D341Med (cell line): ENCODE measurements around the gene ALPP.
A peak's percentile ranks its signal among the peaks of the same experiment; 100 is the strongest.
"Not testable (repeated sequence)": the region's sequence is repeated elsewhere in the genome, so short reads cannot be mapped to it uniquely, and the experiment has no call there.

ENCODE experiments used
- DNase-seq: peaks from one replicate; pipeline ENCODE4 v3.0.0; 2012; ENCODE audit warnings: low spot score

ALPP gene

GRCh38 chr2:232406556-232407310, 28.2 kb downstream of the ALPP start, which contains the start of gene ALPG:
ALPG (plus strand) TSS chr2:232406844; CDS start chr2:232406895, 51 bp downstream.
- DNase-seq = no peak

GRCh38 chr2:232407428-232408150, 29.0 kb downstream of the ALPP start:
- not testable (repeated sequence) for DNase-seq

GRCh38 chr2:232408269-232408668, 29.7 kb downstream of the ALPP start:
- DNase-seq = not testable (repeated sequence)

- DNase-seq = not testable (repeated sequence)
Measured at GRCh38 chr2:232409617-232410016, 31.1 kb downstream of the ALPP start.

- DNase-seq = no peak
Measured at GRCh38 chr2:232410238-232410900, 31.8 kb downstream of the ALPP start.

- no peak for DNase-seq
Measured at GRCh38 chr2:232411901-232412629, 33.5 kb downstream of the ALPP start.

- DNase-seq = no peak
Measured at GRCh38 chr2:232412986-232413385, 34.4 kb downstream of the ALPP start.

- DNase-seq = no peak
Measured at GRCh38 chr2:232415138-232415690, 36.7 kb downstream of the ALPP start.

- DNase-seq = peak; percentile 5
Measured at GRCh38 chr2:232415736-232416520, 37.4 kb downstream of the ALPP start.

GRCh38 chr2:232416521-232417470, 38.2 kb downstream of the ALPP start:
- DNase-seq = peak; percentile 12

- DNase-seq = peak; percentile 14
Measured at GRCh38 chr2:232417489-232417888, 38.9 kb downstream of the ALPP start.

- peak; percentile 4 for DNase-seq
Measured at GRCh38 chr2:232418056-232418455, 39.5 kb downstream of the ALPP start.

- DNase-seq = peak; percentile 20
Measured at GRCh38 chr2:232418466-232419244, 40.1 kb downstream of the ALPP start.

- peak; percentile 33 for DNase-seq
Measured at GRCh38 chr2:232419245-232420072, 40.9 kb downstream of the ALPP start.

- DNase-seq = no peak
Measured at GRCh38 chr2:232420073-232420454, 41.5 kb downstream of the ALPP start.

GRCh38 chr2:232420463-232421188, 42.1 kb downstream of the ALPP start:
- peak; percentile 66 for DNase-seq

- peak; percentile 18 for DNase-seq
Measured at GRCh38 chr2:232421189-232421785, 42.7 kb downstream of the ALPP start.
